Activated naive CD4-positive, alpha-beta T cell treated with anti-CD3 and anti-CD28 coated beads, Interleukin-2, amount 10 ng/mL, durations not matched to agents 7 days and 5 days (primary cell): Measurements from ENCODE around the gene HOXB5.

Experiments used
- CTCF ChIA-PET: fragments of 350-600 bp; sonication (Branson Sonifier 250); formaldehyde crosslinking; loops from one replicate; lab custom pipeline; 2021; ENCODE audit warnings: antibody characterized with exemption; lab: Charles Lee
- DNase-seq: peaks from one replicate; pipeline ENCODE4 v3.0.0-alpha.2; 2020
- H3K27ac Mint-ChIP-seq: one replicate; pipeline ENCODE4 v1.8.0; 2021; ENCODE audit warnings: mild to moderate bottlenecking, moderate library complexity, mixed read lengths
- H3K27me3 Mint-ChIP-seq: one replicate; pipeline ENCODE4 v1.8.0; 2021; ENCODE audit warnings: mild to moderate bottlenecking, mixed read lengths
- H3K36me3 Mint-ChIP-seq: one replicate; pipeline ENCODE4 v1.8.0; 2021; ENCODE audit warnings: mixed read lengths
- H3K4me1 Mint-ChIP-seq: one replicate; pipeline ENCODE4 v1.8.0; 2021; ENCODE audit warnings: mixed read lengths
- H3K4me3 Mint-ChIP-seq: one replicate; pipeline ENCODE4 v1.8.0; 2021; ENCODE audit warnings: mild to moderate bottlenecking, moderate library complexity, mixed read lengths
- H3K9me3 Mint-ChIP-seq: one replicate; pipeline ENCODE4 v1.8.0; 2021; ENCODE audit warnings: mixed read lengths

Gene HOXB5

GRCh38 chr17:48577946-48578615 lies 15.5 kb downstream of the HOXB5 start, which contains the start of gene HOXB4:
Gene HOXB4, minus strand, starts transcription at chr17:48578350. Its CDS starts 31 bp downstream, at chr17:48578319.
- Mint-ChIP-seq H3K27ac (peak within 1 kb of the TSS; percentile 68), H3K4me3 (peak within 1 kb of the TSS; percentile 92), H3K4me1 (peaks cover 85% of the 10 kb centered on the region), H3K9me3 (no peaks in the 10 kb centered on the region), H3K27me3 (peaks cover 80% of the 10 kb centered on the region), H3K36me3 (peaks cover 19% of the 10 kb centered on the region)
- CTCF ChIA-PET = interaction anchor here (0.8 kb wide), 1 partner anchor 233 kb away, joined by 3 read pairs; no protein-coding TSS in a partner anchor
- DNase-seq = peak; percentile 86

DNA sequence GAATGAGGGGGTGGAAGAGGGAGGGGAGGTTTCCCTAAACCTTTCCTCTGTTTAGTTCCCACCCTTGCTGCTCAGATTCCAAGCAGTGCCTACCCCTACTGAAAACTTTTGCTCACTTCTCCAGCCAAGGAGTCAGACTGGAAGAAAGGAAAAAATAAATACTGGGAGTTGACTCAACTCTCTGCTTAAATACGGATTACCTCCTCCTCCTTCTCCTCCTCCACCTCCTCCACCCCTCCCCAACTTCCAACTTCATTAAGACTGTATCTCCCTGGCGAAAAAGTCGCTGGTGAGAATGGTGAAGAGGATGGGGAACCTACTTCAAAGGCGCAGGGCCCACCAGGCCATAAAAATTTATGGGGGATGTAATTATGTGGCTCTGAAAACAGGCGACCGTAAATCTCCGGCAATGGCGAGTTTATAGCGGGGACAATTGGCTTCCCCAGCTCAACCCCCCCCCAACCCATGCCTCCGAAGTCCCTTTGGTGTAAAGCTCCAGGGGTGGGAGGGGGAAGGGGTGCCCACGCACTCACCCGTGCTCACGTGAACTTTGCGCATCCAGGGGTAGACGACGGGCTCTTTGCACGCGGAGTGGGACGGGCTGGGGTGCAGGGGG lies 16.1 kb downstream of the HOXB5 start:
- peaks cover 19% of the 10 kb centered on the region for H3K36me3 Mint-ChIP-seq
- no peak overlapping the region for H3K27ac Mint-ChIP-seq
- H3K4me1 Mint-ChIP-seq = peaks cover 83% of the 10 kb centered on the region
- peaks cover 74% of the 10 kb centered on the region for H3K27me3 Mint-ChIP-seq
- CTCF ChIA-PET = interaction anchor here (1.3 kb wide), 1 partner anchor 241 kb away, joined by 3 read pairs; no protein-coding TSS in a partner anchor
- no peaks in the 10 kb centered on the region for H3K9me3 Mint-ChIP-seq
- DNase-seq = peak; percentile 44
- peak overlapping the region; percentile 84 for H3K4me3 Mint-ChIP-seq

DNA sequence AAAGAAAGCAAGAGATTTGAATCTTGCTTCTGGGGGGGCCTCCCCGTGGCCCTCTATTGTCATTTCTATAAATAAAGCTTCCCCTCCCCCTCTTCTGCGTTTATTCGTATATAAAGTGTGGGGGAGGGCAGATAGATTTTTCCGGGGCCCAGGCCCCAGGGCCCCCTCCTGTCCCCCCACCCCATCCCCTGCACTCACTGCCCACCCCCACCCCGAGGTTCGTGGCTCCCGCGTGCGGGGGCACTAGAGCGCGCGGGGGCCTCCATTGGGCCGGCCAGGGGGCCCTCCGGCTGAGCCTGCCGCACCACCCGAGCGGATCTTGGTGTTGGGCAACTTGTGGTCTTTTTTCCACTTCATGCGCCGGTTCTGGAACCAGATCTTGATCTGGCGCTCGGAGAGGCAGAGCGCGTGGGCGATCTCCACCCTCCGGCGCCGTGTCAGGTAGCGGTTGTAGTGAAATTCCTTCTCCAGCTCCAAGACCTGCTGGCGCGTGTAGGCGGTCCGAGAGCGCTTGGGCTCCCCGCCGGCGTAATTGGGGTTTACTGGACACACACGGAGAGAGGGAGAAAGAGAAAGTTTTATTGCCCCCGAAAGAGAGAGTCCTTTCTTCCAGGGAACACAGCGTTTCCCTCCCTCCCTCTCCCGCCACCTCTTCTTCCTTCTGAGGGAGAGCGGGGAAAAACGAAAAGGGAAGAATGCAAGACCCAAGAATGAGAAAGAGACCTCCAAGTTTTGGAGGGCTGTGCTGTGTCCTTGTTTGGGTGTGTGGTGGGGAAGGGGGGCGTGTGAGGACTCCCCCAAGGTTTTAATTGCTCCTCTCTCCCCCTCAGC lies 16.9 kb downstream of the HOXB5 start:
- peak overlapping the region; percentile 84 for H3K4me3 Mint-ChIP-seq
- H3K27me3 Mint-ChIP-seq = peaks cover 66% of the 10 kb centered on the region
- no peak for DNase-seq
- H3K4me1 Mint-ChIP-seq = peaks cover 79% of the 10 kb centered on the region
- CTCF ChIA-PET = interaction anchor here (0.6 to 1.3 kb wide), 4 partner anchors 84 to 1376 kb away, joined by 3 to 4 read pairs (median 3); no protein-coding TSS in a partner anchor
- peak overlapping the region; percentile 33 for H3K27ac Mint-ChIP-seq
- H3K9me3 Mint-ChIP-seq = no peaks in the 10 kb centered on the region
- peaks cover 20% of the 10 kb centered on the region for H3K36me3 Mint-ChIP-seq

- Mint-ChIP-seq H3K9me3 (no peaks in the 10 kb centered on the region), H3K4me1 (peaks cover 70% of the 10 kb centered on the region), H3K36me3 (peaks cover 20% of the 10 kb centered on the region), H3K4me3 (peak overlapping the region; percentile 50), H3K27me3 (peaks cover 58% of the 10 kb centered on the region), H3K27ac (peak overlapping the region; percentile 83)
- CTCF ChIA-PET = interaction anchor here (0.6 to 1.3 kb wide), 4 partner anchors 83 to 1377 kb away, joined by 3 to 4 read pairs (median 3); no protein-coding TSS in a partner anchor
- no peak for DNase-seq
Observed at GRCh38 chr17:48575673-48576478, 17.7 kb downstream of the HOXB5 start.

- Mint-ChIP-seq H3K4me3 (no peak overlapping the region), H3K36me3 (peaks cover 20% of the 10 kb centered on the region), H3K4me1 (peaks cover 63% of the 10 kb centered on the region), H3K27ac (no peak overlapping the region), H3K9me3 (no peaks in the 10 kb centered on the region), H3K27me3 (peaks cover 51% of the 10 kb centered on the region)
- CTCF ChIA-PET = interaction anchor here (0.7 to 1.3 kb wide), 3 partner anchors 83 to 102 kb away, joined by 3 to 4 read pairs (median 3); no protein-coding TSS in a partner anchor
- DNase-seq = no peak
Observed at GRCh38 chr17:48575066-48575582, 18.5 kb downstream of the HOXB5 start.

DNA sequence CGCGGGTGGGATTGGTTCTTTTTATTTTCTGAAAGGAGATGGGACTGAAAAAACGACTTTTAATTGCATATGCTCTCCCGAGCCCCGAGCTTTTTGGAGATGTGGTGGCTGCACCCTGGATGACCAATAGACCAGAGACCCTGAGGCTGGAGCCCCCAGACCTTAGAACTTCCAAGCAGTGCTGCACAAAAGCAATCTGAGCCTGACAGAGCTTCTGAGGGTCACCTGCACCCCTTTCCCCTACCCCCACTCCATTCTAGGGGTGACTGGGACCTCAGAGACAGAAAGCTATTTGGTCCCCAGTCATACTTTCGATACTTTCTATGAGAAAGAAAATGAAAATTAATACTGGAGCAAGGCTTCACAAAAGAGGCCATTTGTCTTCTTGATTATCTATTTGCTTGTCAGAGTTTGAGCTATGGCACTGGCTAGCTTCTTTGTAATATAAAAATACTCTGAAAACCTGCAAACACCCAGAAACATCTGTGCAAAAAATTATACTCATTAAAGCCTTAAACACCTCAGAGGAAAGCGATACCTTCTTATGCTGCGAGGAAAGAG lies 19.0 kb downstream of the HOXB5 start:
- Mint-ChIP-seq H3K4me1 (peaks cover 57% of the 10 kb centered on the region), H3K27ac (no peak overlapping the region), H3K27me3 (peaks cover 45% of the 10 kb centered on the region), H3K9me3 (no peaks in the 10 kb centered on the region), H3K4me3 (no peak overlapping the region), H3K36me3 (peaks cover 17% of the 10 kb centered on the region)
- no peak for DNase-seq
- CTCF ChIA-PET = interaction anchor here (0.7 to 1.1 kb wide), 2 partner anchors 82 to 102 kb away, joined by 3 read pairs; no protein-coding TSS in a partner anchor

DNA sequence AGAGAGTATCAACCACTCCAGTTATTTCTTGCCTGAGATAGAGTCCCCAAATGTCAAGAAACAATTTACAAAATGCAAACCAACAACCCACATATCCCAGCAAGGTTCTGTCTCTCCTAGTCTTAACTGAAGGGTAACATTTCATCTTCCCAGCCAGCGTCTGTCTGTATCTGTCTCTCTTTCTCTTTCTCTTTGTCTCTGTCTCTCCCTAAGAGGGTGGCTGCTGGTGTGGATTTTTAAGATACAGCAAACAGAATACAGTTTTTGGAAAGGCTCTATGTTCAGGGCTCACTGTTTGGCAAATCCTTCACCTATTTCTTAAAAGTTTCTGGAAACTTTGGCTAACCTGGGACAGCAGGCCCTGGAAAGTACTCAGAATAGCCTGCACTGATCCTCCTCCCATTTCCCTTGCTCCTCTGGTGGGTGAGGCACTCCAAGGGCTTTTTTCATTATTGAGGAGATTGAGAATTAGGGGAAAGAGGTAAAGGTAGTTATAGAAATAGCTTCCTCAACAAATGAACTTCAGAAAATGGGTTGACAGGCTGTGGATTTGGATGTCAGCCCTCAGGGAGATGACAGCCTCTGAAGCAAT lies 21.7 kb downstream of the HOXB5 start:
- Mint-ChIP-seq H3K4me3 (no peak overlapping the region), H3K4me1 (peaks cover 46% of the 10 kb centered on the region), H3K36me3 (peaks cover 15% of the 10 kb centered on the region), H3K27ac (no peak overlapping the region), H3K9me3 (no peaks in the 10 kb centered on the region), H3K27me3 (peaks cover 21% of the 10 kb centered on the region)
- DNase-seq = no peak
- CTCF ChIA-PET = no interaction called here

GRCh38 chr17:48571024-48571818 lies 22.4 kb downstream of the HOXB5 start:
- CTCF ChIA-PET = no interaction called here
- peaks cover 14% of the 10 kb centered on the region for H3K27me3 Mint-ChIP-seq
- no peaks in the 10 kb centered on the region for H3K9me3 Mint-ChIP-seq
- H3K27ac Mint-ChIP-seq = no peak overlapping the region
- peaks cover 41% of the 10 kb centered on the region for H3K4me1 Mint-ChIP-seq
- H3K4me3 Mint-ChIP-seq = no peak overlapping the region
- H3K36me3 Mint-ChIP-seq = peaks cover 12% of the 10 kb centered on the region
- no peak for DNase-seq

GRCh38 chr17:48570325-48571023 lies 23.1 kb downstream of the HOXB5 start:
- no peak overlapping the region for H3K4me3 Mint-ChIP-seq
- H3K27me3 Mint-ChIP-seq = peaks cover 7% of the 10 kb centered on the region
- peaks cover 12% of the 10 kb centered on the region for H3K36me3 Mint-ChIP-seq
- no peak overlapping the region for H3K27ac Mint-ChIP-seq
- CTCF ChIA-PET = interaction anchor here (0.6 to 0.8 kb wide), 3 partner anchors 9 to 466 kb away, joined by 3 to 4 read pairs (median 3); no protein-coding TSS in a partner anchor
- no peaks in the 10 kb centered on the region for H3K9me3 Mint-ChIP-seq
- H3K4me1 Mint-ChIP-seq = peaks cover 33% of the 10 kb centered on the region
- DNase-seq = no peak

- CTCF ChIA-PET = interaction anchor here (0.6 to 0.8 kb wide), 4 partner anchors 8 to 467 kb away, joined by 3 to 4 read pairs (median 4); no protein-coding TSS in a partner anchor
- no peaks in the 10 kb centered on the region for H3K9me3 Mint-ChIP-seq
- peaks cover 7% of the 10 kb centered on the region for H3K27me3 Mint-ChIP-seq
- DNase-seq = no peak
- no peak overlapping the region for H3K4me3 Mint-ChIP-seq
- H3K36me3 Mint-ChIP-seq = peaks cover 13% of the 10 kb centered on the region
- H3K27ac Mint-ChIP-seq = no peak overlapping the region
- H3K4me1 Mint-ChIP-seq = peaks cover 28% of the 10 kb centered on the region
Observed at GRCh38 chr17:48569674-48570324, 23.8 kb downstream of the HOXB5 start.

GRCh38 chr17:48569240-48569582 lies 24.4 kb downstream of the HOXB5 start:
- Mint-ChIP-seq H3K36me3 (peaks cover 12% of the 10 kb centered on the region), H3K4me1 (peaks cover 28% of the 10 kb centered on the region)
- CTCF ChIA-PET = interaction anchor here (0.6 to 0.8 kb wide), 2 partner anchors 81 to 305 kb away, joined by 3 to 4 read pairs; no protein-coding TSS in a partner anchor

More at GRCh38 chr17:48569240-48569582, 24.4 kb downstream of the HOXB5 start:
- Mint-ChIP-seq H3K27ac (no peak overlapping the region), H3K27me3 (peaks cover 3% of the 10 kb centered on the region), H3K4me3 (no peak overlapping the region), H3K9me3 (no peaks in the 10 kb centered on the region)
- no peak for DNase-seq
